A673 (cell line): ENCODE results near the gene ZBTB20.

ENCODE experiments used
- EZH2 ChIP-seq: fragments of 200-600 bp; sonication (generic); IDR thresholded peaks from 2 replicates; pipeline ENCODE4 v1.6.1; 2017; ENCODE audit warnings: borderline replicate concordance, low read depth, mild to moderate bottlenecking, mixed read lengths, antibody characterized with exemption, low read length; ENCODE audit not compliant: poor library complexity, severe bottlenecking
- TF ChIP-seq, protein P1 (sequence below): fragments of 300-800, 200-600 bp; sonication (generic); conservative IDR thresholded peaks from 2 replicates; pipeline ENCODE4 v1.5.1; 2017; ENCODE audit warnings: low read depth, mild to moderate bottlenecking, antibody characterized with exemption, low read length, moderate library complexity, mixed read lengths

DNA sequence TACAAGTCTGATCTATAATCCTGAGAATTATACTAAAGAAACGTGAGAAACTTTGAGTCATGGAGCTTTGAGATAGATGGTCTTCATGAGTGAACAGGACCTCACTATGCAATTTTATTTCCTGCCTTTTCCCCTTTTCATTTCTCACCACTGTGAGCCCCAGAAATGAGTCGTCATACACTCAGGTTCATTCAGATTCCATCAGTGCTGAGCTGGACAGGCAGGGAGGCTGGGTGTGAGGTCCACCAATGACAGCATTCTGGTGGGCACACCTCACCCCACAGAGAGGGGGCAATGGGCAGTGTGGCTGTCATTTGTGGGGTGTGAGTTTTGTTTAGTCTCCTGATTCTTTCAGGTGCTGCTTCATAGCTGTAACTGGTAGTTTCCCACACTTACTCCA, 836.4 kb downstream of the ZBTB20 start:
- TF ChIP-seq, protein P1, sequence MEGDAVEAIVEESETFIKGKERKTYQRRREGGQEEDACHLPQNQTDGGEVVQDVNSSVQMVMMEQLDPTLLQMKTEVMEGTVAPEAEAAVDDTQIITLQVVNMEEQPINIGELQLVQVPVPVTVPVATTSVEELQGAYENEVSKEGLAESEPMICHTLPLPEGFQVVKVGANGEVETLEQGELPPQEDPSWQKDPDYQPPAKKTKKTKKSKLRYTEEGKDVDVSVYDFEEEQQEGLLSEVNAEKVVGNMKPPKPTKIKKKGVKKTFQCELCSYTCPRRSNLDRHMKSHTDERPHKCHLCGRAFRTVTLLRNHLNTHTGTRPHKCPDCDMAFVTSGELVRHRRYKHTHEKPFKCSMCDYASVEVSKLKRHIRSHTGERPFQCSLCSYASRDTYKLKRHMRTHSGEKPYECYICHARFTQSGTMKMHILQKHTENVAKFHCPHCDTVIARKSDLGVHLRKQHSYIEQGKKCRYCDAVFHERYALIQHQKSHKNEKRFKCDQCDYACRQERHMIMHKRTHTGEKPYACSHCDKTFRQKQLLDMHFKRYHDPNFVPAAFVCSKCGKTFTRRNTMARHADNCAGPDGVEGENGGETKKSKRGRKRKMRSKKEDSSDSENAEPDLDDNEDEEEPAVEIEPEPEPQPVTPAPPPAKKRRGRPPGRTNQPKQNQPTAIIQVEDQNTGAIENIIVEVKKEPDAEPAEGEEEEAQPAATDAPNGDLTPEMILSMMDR = no peak
- no peak for TF ChIP-seq EZH2
